Stomach (tissue), 9 donors: Measurements from ENCODE around the gene RAB3GAP2. TPM values are rescaled to one million over a fixed set of nuclear protein-coding genes. Genes with fewer than 3 reads are reported as not detected.
"Not testable (repeated sequence)": the region's sequence is repeated elsewhere in the genome, so short reads cannot be mapped to it uniquely, and the experiment has no call there.

ENCODE experiments used
- DNase-seq, 2 donors: peaks; one replicate each; pipeline versions ENCODE4 v3.0.0 to v3.0.0-alpha.2; 2013 to 2019
- H3K27ac ChIP-seq, 5 donors: fragments of 200-600 bp in 4 of 5; sonication (generic) in 4 of 5; one replicate each; pipeline ENCODE4 v1.5.1; 2013 to 2019; ENCODE audit warnings: mild to moderate bottlenecking in 1 of 5, moderate library complexity in 1 of 5
- H3K27me3 ChIP-seq, 3 donors: fragments of 200-600 bp; sonication (generic); one replicate each; pipeline ENCODE4 v1.5.1; 2017 to 2019; ENCODE audit warnings: mixed run types in 1 of 3
- H3K36me3 ChIP-seq, 4 donors: fragments of 200-600 bp; sonication (generic); 1 replicate in 3 of 4; 2 replicates in 1 of 4; pipeline ENCODE4 v1.5.1; 2016 to 2019
- H3K4me1 ChIP-seq, 4 donors: fragments of 200-600 bp; sonication (generic); one replicate each; pipeline ENCODE4 v1.5.1; 2016 to 2019
- H3K4me3 ChIP-seq, 4 donors: fragments of 200-600 bp; sonication (generic) in 3 of 4; one replicate each; pipeline ENCODE4 v1.5.1; 2016 to 2019; ENCODE audit warnings: mild to moderate bottlenecking in 1 of 4
- H3K9me3 ChIP-seq, 4 donors: fragments of 200-600 bp; sonication (generic); one replicate each; pipeline ENCODE4 v1.5.1; 2016 to 2019
- EP300 ChIP-seq: sonication (generic); formaldehyde crosslinking; IDR thresholded peaks from one replicate; pipeline ENCODE4 v1.6.1; 2017; ENCODE audit warnings: antibody characterized with exemption
- POLR2A ChIP-seq, 4 donors: fragments of 450-650 bp; IDR thresholded peaks; one replicate each; pipeline ENCODE4 v1.6.1; 2016; ENCODE audit warnings: antibody characterized with exemption in 4 of 4, control low read depth in 2 of 4, mild to moderate bottlenecking in 1 of 4, moderate library complexity in 1 of 4
- POLR2AphosphoS5 ChIP-seq, 3 donors: sonication (generic); formaldehyde crosslinking; IDR thresholded peaks; one replicate each; pipeline ENCODE4 v1.6.1; 2016; ENCODE audit warnings: antibody characterized with exemption in 3 of 3
- WGBS, 5 donors: extraction: QIAGEN DNeasy Blood & Tissue Kit in 3 of 5; methylation state at CpG; one replicate each; pipeline versions ENCODE4 v1.1.5 to v1.1.7; 2013 to 2018; 5-methylcytosine and 5-hydroxymethylcytosine counted together
- intact Hi-C: fragments of 100-400 bp; cut with DNase I; formaldehyde crosslinking; loops from one replicate; pipeline ENCODE4 v1.15.1; 2023; ENCODE audit warnings: low total_unique reads
- polyA plus RNA-seq, 3 donors: library from polyadenylated mRNA; stranded (reverse); fragments of 200-250 nt; gene quantifications; one replicate each; pipeline ENCODE4 v1.2.3, GENCODE V29; 2013
- total RNA-seq, 5 donors: library from RNA; depleted of rRNA; stranded (reverse); fragments of >200 nt; gene quantifications; one replicate each; pipeline versions ENCODE4 v1.1.0 to v1.2.3, GENCODE V29; 2014 to 2016
- TF ChIP-seq, protein P1 (sequence below), 7 experiments: fragments of 450-650 bp in 4 of 7; fragments of 200-600 bp in 3 of 7; sonication (generic) in 3 of 7; IDR thresholded peaks; one replicate each; pipeline ENCODE4 v1.5.1; 2016 to 2019; ENCODE audit warnings: antibody characterized with exemption in 7 of 7, control low read depth in 2 of 7, mild to moderate bottlenecking in 1 of 7
- donor health status: healthy with polysubstance abuse.
- donor health status: Bipolar disorder and iron deficiency.
- donor health status: healthy.

The RAB3GAP2 gene
- total and polyA plus RNA-seq, 8 donors: 3.7 to 56.0 (median 14.8) TPM

DNA sequence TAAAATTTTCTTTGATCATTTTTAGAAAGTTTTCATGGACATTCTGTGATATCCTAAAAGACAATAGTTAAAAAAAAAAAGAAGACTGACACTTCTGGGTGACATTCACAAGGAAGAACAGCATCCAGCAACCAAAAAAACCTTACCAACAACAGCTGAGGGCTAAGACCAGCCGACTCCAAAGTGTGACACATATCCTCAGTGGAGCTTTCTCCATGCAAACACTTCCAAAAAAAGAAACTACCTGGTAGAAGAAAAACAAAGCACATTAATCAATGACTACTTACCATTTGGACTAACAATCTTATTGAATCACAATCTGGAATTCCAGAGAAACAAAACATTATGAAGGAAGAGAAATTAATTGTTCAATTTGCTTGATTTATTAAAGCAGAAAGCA is 90.1 kb downstream of the RAB3GAP2 start:
- intact Hi-C loops: no loop called here
- TF ChIP-seq EP300 (no peak), POLR2A (IDR thresholded peaks at IDR 0.05) (no peak), POLR2AphosphoS5 (IDR thresholded peaks at IDR 0.05) (no peak)
- TF ChIP-seq, protein P1, sequence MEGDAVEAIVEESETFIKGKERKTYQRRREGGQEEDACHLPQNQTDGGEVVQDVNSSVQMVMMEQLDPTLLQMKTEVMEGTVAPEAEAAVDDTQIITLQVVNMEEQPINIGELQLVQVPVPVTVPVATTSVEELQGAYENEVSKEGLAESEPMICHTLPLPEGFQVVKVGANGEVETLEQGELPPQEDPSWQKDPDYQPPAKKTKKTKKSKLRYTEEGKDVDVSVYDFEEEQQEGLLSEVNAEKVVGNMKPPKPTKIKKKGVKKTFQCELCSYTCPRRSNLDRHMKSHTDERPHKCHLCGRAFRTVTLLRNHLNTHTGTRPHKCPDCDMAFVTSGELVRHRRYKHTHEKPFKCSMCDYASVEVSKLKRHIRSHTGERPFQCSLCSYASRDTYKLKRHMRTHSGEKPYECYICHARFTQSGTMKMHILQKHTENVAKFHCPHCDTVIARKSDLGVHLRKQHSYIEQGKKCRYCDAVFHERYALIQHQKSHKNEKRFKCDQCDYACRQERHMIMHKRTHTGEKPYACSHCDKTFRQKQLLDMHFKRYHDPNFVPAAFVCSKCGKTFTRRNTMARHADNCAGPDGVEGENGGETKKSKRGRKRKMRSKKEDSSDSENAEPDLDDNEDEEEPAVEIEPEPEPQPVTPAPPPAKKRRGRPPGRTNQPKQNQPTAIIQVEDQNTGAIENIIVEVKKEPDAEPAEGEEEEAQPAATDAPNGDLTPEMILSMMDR (IDR thresholded peaks at IDR 0.05): no peak
- H3K4me1 ChIP-seq: no peaks in the 10 kb centered on the region
- DNase-seq: no peak
- H3K36me3 ChIP-seq: peaks cover 7 to 66% (median 59%) of the 10 kb centered on the region in 4 donors
- no peaks in the 10 kb centered on the region for H3K27me3 ChIP-seq
- WGBS, 5 donors: 71 to 87% (median 81%) methylated on average over 1 of the region's 1 CpG
- H3K9me3 ChIP-seq: no peaks in the 10 kb centered on the region
- no peak overlapping the region for H3K27ac ChIP-seq
- no peak overlapping the region for H3K4me3 ChIP-seq

DNA sequence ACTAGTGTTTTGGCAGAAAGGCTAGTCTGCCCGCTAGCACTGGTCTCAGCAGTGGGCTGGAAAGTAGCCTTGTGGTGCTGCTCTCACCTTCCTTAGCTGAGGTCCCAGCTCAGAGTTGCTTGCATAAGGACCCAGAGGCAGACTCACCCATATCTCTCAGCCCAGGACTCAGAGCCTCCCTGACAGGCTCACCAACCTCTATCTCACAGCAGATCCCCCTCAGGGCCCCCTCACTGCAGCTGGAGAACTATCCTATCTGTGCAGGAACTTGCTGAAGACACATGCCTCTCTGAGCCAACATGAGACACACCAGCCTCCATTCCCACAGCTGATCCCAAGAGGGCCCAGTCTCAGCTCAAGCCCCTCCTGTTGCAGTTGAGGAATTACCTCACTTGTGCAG is 95.7 kb downstream of the RAB3GAP2 start:
- Histone ChIP-seq H3K4me1 (no peaks in the 10 kb centered on the region), H3K4me3 (no peak overlapping the region), H3K9me3 (no peaks in the 10 kb centered on the region), H3K27me3 (no peaks in the 10 kb centered on the region), H3K27ac (no peak overlapping the region), H3K36me3 (peaks cover 4 to 71% (median 57%) of the 10 kb centered on the region in 4 donors)
- TF ChIP-seq EP300 (no peak), POLR2AphosphoS5 (IDR thresholded peaks at IDR 0.05) (no peak), POLR2A (IDR thresholded peaks at IDR 0.05) (no peak)
- TF ChIP-seq, protein P1 (IDR thresholded peaks at IDR 0.05): no peak
- intact Hi-C loops: no loop called here
- no peak for DNase-seq
- WGBS, 5 donors: 100% methylated on average over 1 of the region's 1 CpG; no CpG with 5 or more reads in 1 of the 5 donors

GRCh38 chr1:220170836-220171526 is 101.3 kb downstream of the RAB3GAP2 start:
- Histone ChIP-seq H3K4me3 (no peak overlapping the region), H3K36me3 (peaks cover 40 to 84% (median 78%) of the 10 kb centered on the region in 4 donors), H3K4me1 (no peaks in the 10 kb centered on the region), H3K9me3 (no peaks in the 10 kb centered on the region), H3K27me3 (no peaks in the 10 kb centered on the region), H3K27ac (no peak overlapping the region)
- WGBS, 5 donors: 92 to 100% (median 97%) methylated on average over 1 of the region's 1 CpG
- DNase-seq: no peak
- intact Hi-C loops: no loop called here
- TF ChIP-seq POLR2AphosphoS5 (IDR thresholded peaks at IDR 0.05) (no peak), EP300 (no peak), POLR2A (IDR thresholded peaks at IDR 0.05) (no peak)
- TF ChIP-seq, protein P1 (IDR thresholded peaks at IDR 0.05): no peak

- H3K27ac ChIP-seq, H3K9me3 ChIP-seq, DNase-seq, H3K4me3 ChIP-seq, H3K4me1 ChIP-seq, intact Hi-C loops, H3K27me3 ChIP-seq: not testable (repeated sequence)
- 97 to 99% (median 98%) methylated on average over 4 of the region's 4 CpGs for WGBS, 5 donors
- peaks cover 40 to 89% (median 86%) of the 10 kb centered on the region in 4 donors for H3K36me3 ChIP-seq
Observed at GRCh38 chr1:220169887-220170286, 102.4 kb downstream of the RAB3GAP2 start.

DNA sequence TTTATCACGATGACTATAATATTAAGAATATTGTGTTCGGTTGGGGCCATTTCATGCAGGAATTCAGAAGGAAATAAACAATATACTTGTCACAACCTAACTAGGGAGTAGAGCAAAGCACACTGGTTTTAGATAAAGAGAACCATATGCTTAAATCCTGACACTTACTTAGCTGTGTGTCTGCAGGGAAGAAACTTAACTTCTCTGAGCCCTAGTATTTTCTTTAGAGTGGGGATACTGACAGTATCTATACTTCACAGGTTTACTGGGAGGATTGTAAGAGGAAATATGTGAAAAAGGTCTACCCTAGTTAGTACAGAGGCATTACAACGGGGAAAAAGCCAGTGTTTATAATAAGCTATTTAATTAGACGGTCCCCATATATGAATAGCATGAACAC is 105.4 kb downstream of the RAB3GAP2 start:
- intact Hi-C loops: no loop called here
- TF ChIP-seq EP300: no peak
- Histone ChIP-seq H3K27ac (no peak overlapping the region), H3K36me3 (peaks cover 40 to 92% (median 80%) of the 10 kb centered on the region in 4 donors), H3K4me3 (no peak overlapping the region), H3K4me1 (no peaks in the 10 kb centered on the region), H3K9me3 (no peaks in the 10 kb centered on the region), H3K27me3 (no peaks in the 10 kb centered on the region)
- DNase-seq: no peak
- WGBS, 5 donors: 88 to 96% (median 92%) methylated on average over 4 of the region's 4 CpGs
